Suprapubic skin (tissue), 4 donors: ENCODE results near the gene AIRE.

ENCODE experiments used
- EP300 ChIP-seq: sonication (generic); formaldehyde crosslinking; IDR thresholded peaks from one replicate; pipeline ENCODE4 v1.6.1; 2017; ENCODE audit warnings: antibody characterized with exemption
- POLR2A ChIP-seq, 2 donors: fragments of 450-650 bp; IDR thresholded peaks; one replicate each; pipeline ENCODE4 v1.6.1; 2017; ENCODE audit warnings: antibody characterized with exemption in 2 of 2, mild to moderate bottlenecking in 2 of 2, moderate library complexity in 2 of 2
- POLR2AphosphoS5 ChIP-seq, 3 donors: sonication (generic); formaldehyde crosslinking; IDR thresholded peaks; one replicate each; pipeline ENCODE4 v1.6.1; 2017; ENCODE audit warnings: antibody characterized with exemption in 3 of 3
- TF ChIP-seq, protein P1 (sequence below), 2 donors: fragments of 200-600 bp in 1 of 2; fragments of 450-650 bp in 1 of 2; sonication (generic) in 1 of 2; IDR thresholded peaks; one replicate each; pipeline ENCODE4 v1.5.1; 2016 to 2019; ENCODE audit warnings: antibody characterized with exemption in 2 of 2, mild to moderate bottlenecking in 1 of 2, moderate library complexity in 1 of 2

DNA sequence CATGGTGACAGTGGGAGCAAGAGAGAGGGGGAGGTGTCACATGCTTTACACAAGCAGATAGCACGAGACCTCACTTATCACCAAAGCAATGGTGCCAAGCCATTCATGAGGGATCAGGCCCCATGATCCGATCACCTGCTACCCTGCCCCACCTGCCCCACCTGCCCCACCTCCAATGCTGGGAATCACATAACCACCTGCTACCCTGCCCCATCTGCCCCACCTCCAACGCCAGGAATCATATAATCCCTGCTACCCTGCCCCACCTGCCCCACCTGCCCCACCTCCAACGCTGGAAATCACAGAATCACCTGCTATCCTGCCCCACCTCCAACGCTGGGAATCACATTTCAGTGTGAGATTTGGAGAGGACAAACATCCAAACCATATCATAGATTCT is 10.6 kb upstream of the AIRE start:
- TF ChIP-seq POLR2AphosphoS5 (IDR thresholded peaks at IDR 0.05) (no peak), EP300 (no peak), POLR2A (IDR thresholded peaks at IDR 0.05) (no peak)
- TF ChIP-seq, protein P1, sequence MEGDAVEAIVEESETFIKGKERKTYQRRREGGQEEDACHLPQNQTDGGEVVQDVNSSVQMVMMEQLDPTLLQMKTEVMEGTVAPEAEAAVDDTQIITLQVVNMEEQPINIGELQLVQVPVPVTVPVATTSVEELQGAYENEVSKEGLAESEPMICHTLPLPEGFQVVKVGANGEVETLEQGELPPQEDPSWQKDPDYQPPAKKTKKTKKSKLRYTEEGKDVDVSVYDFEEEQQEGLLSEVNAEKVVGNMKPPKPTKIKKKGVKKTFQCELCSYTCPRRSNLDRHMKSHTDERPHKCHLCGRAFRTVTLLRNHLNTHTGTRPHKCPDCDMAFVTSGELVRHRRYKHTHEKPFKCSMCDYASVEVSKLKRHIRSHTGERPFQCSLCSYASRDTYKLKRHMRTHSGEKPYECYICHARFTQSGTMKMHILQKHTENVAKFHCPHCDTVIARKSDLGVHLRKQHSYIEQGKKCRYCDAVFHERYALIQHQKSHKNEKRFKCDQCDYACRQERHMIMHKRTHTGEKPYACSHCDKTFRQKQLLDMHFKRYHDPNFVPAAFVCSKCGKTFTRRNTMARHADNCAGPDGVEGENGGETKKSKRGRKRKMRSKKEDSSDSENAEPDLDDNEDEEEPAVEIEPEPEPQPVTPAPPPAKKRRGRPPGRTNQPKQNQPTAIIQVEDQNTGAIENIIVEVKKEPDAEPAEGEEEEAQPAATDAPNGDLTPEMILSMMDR (IDR thresholded peaks at IDR 0.05): no peak
